Neural progenitor cell (in vitro differentiated cells): Measurements from ENCODE around the gene PPP6C. TPM values are rescaled to one million over a fixed set of nuclear protein-coding genes. Genes with fewer than 3 reads are reported as not detected.

Experiments used
- DNase-seq: peaks from one replicate; pipeline ENCODE4 v3.0.0-alpha.2; 2016; ENCODE audit warnings: low spot score
- H2AFZ ChIP-seq: fragments of 200-600 bp; sonication (generic); replicated peaks from 2 replicates; pipeline ENCODE4 v1.6.1; 2016; ENCODE audit warnings: antibody characterized with exemption
- H3F3A ChIP-seq: fragments of 200-600 bp; sonication (generic); 2 replicates; pipeline ENCODE4 v1.6.1; 2016; ENCODE audit warnings: antibody characterized with exemption, low read depth
- H3K27ac ChIP-seq: fragments of 200-600 bp; sonication (generic); 2 replicates; pipeline ENCODE4 v1.5.1; 2016; ENCODE audit warnings: mild to moderate bottlenecking
- H3K27me3 ChIP-seq: fragments of 200-600 bp; sonication (generic); 2 replicates; pipeline ENCODE4 v1.6.1; 2016; ENCODE audit warnings: mild to moderate bottlenecking, moderate library complexity
- H3K36me3 ChIP-seq: fragments of 200-600 bp; sonication (generic); 2 replicates; pipeline ENCODE4 v1.5.1; 2016
- H3K4me1 ChIP-seq: fragments of 200-600 bp; sonication (generic); 2 replicates; pipeline ENCODE4 v1.6.1; 2016; ENCODE audit warnings: mixed run types
- H3K4me2 ChIP-seq: fragments of 200-600 bp; sonication (generic); 2 replicates; pipeline ENCODE4 v1.6.1; 2016
- H3K4me3 ChIP-seq: fragments of 200-600 bp; sonication (generic); 2 replicates; pipeline ENCODE4 v1.5.1; 2016
- H3K79me2 ChIP-seq: fragments of 200-600 bp; sonication (generic); 2 replicates; pipeline ENCODE4 v1.6.1; 2016; ENCODE audit warnings: low read depth
- H3K9ac ChIP-seq: fragments of 200-600 bp; sonication (generic); 2 replicates; pipeline ENCODE4 v1.6.1; 2016
- H3K9me3 ChIP-seq: fragments of 200-600 bp; sonication (generic); 2 replicates; pipeline ENCODE4 v1.5.1; 2016; ENCODE audit warnings: low read depth
- H4K20me1 ChIP-seq: fragments of 200-600 bp; sonication (generic); 2 replicates; pipeline ENCODE4 v1.6.1; 2016; ENCODE audit warnings: low read depth
- H3K27ac Mint-ChIP-seq: 3 replicates; pipeline ENCODE4 v1.8.0; 2021; ENCODE audit warnings: mixed read lengths
- H3K27me3 Mint-ChIP-seq: 2 replicates; pipeline ENCODE4 v1.8.0; 2022; ENCODE audit warnings: low read depth, mild to moderate bottlenecking, inconsistent platforms, moderate library complexity, mixed read lengths; ENCODE audit not compliant: insufficient read depth
- H3K36me3 Mint-ChIP-seq: 3 replicates; pipeline ENCODE4 v1.8.0; 2021; ENCODE audit warnings: mixed read lengths
- H3K4me1 Mint-ChIP-seq: 3 replicates; pipeline ENCODE4 v1.8.0; 2021; ENCODE audit warnings: mixed read lengths
- H3K4me3 Mint-ChIP-seq: 3 replicates; pipeline ENCODE4 v1.8.0; 2021; ENCODE audit warnings: mild to moderate bottlenecking, moderate library complexity, mixed read lengths
- H3K9me3 Mint-ChIP-seq: 3 replicates; pipeline ENCODE4 v1.8.0; 2020; ENCODE audit warnings: mixed read lengths
- EZH2 ChIP-seq: fragments of 200-600 bp; sonication (generic); IDR thresholded peaks from 2 replicates; pipeline ENCODE4 v1.6.1; 2017; ENCODE audit warnings: antibody characterized with exemption, mild to moderate bottlenecking, moderate library complexity
- EZH2phosphoT487 ChIP-seq: fragments of 200-600 bp; sonication (generic); IDR thresholded peaks from 2 replicates; pipeline ENCODE4 v1.6.1; 2017; ENCODE audit warnings: antibody characterized with exemption
- total RNA-seq: library from RNA; depleted of rRNA; stranded (reverse); fragments of >200 nt; gene quantifications from 2 replicates; pipeline ENCODE4 v1.2.3, GENCODE V29; 2015; ENCODE audit warnings: low replicate concordance
- TF ChIP-seq, protein P1 (sequence below): fragments of 200-600 bp; sonication (generic); IDR thresholded peaks from 2 replicates; pipeline ENCODE4 v1.5.1; 2017; ENCODE audit warnings: antibody characterized with exemption, mild to moderate bottlenecking

Gene PPP6C
- total RNA-seq, 1 donor from 2014 or later, result 61.7 TPM

DNA sequence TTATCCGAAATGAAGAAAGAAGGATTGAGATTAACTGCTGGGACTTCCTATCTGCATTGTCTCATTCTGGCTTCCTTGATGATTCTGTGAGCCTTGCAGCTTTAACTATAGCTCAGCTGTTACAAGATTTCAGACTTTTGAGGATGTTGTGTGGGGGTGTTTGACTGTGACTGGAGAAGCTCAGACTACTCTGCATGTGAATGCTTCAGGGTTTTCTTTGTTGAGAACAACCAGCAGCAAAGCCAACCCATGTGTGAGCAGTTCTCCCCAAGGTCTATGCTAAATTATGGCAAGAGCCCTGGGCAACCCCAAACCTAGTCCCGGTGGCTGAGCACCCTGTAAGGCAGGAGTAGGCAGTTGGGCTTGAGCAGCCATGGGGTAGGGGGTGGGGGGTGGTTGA, 37.9 kb downstream of the PPP6C start:
- H3K9ac ChIP-seq, result no peak overlapping the region
- H3K4me1 Mint-ChIP-seq, result no peaks in the 10 kb centered on the region
- peaks cover 4% of the 10 kb centered on the region for H4K20me1 ChIP-seq
- H3F3A ChIP-seq, result peaks cover 6% of the 10 kb centered on the region
- no peak overlapping the region for H2AFZ ChIP-seq
- no peak for TF ChIP-seq EZH2phosphoT487
- no peak for TF ChIP-seq EZH2
- TF ChIP-seq, protein P1, sequence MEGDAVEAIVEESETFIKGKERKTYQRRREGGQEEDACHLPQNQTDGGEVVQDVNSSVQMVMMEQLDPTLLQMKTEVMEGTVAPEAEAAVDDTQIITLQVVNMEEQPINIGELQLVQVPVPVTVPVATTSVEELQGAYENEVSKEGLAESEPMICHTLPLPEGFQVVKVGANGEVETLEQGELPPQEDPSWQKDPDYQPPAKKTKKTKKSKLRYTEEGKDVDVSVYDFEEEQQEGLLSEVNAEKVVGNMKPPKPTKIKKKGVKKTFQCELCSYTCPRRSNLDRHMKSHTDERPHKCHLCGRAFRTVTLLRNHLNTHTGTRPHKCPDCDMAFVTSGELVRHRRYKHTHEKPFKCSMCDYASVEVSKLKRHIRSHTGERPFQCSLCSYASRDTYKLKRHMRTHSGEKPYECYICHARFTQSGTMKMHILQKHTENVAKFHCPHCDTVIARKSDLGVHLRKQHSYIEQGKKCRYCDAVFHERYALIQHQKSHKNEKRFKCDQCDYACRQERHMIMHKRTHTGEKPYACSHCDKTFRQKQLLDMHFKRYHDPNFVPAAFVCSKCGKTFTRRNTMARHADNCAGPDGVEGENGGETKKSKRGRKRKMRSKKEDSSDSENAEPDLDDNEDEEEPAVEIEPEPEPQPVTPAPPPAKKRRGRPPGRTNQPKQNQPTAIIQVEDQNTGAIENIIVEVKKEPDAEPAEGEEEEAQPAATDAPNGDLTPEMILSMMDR, result no peak
- no peaks in the 10 kb centered on the region for H3K9me3 ChIP-seq
- no peaks in the 10 kb centered on the region for H3K27me3 Mint-ChIP-seq
- no peaks in the 10 kb centered on the region for H3K27me3 ChIP-seq
- H3K27ac ChIP-seq, result no peak overlapping the region
- H3K4me3 ChIP-seq, result no peak overlapping the region
- no peaks in the 10 kb centered on the region for H3K79me2 ChIP-seq
- no peak for DNase-seq
- no peaks in the 10 kb centered on the region for H3K4me1 ChIP-seq
- no peak overlapping the region for H3K4me2 ChIP-seq
- no peak overlapping the region for H3K27ac Mint-ChIP-seq
- peaks cover 22% of the 10 kb centered on the region for H3K36me3 Mint-ChIP-seq
- peaks cover 10% of the 10 kb centered on the region for H3K36me3 ChIP-seq
- no peak overlapping the region for H3K4me3 Mint-ChIP-seq
- H3K9me3 Mint-ChIP-seq, result no peaks in the 10 kb centered on the region

DNA sequence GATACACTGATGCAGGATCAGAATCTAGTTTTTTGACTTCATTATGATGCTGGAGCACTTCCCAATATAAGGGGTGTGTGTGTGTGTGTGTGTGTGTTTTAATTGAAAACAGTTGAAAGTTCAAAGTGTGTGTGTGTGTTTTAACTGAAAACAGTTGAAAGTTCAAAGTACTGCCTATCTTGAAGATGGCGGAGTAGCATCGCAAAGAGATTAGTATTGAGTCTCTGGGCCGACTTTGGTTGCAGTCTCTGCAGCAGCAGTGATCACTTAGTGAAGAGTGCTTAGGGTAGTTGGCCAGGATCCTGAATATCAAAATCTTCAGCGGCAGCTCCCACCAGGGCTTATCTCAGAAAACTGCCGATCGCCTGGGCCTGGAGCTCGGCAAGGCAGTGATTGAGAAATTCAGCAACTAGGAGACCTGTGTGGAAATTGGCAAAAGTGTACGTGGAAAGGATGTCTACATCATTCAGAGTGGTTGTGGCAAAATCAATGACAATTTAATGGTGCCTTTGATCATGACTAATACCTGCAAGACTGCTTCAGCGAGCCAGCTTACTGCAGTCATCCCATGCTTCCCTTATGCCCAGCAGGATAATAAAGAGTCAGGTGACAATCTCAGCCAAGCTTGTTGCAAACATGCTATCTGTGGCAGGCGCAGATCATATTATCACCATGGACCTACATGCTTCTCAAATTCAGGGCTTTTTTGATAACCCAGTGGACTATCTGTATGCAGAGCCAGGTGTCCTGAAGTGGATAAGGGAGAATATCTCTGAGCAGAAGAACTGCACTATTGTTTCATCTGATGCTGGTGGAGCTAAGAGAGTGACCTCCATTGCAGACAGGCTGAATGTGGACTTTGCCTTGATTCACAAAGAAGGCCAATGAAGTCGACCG, 39.0 kb downstream of the PPP6C start:
- Histone ChIP-seq H3K36me3 (peaks cover 10% of the 10 kb centered on the region), H4K20me1 (peaks cover 4% of the 10 kb centered on the region), H3K27me3 (no peaks in the 10 kb centered on the region), H2AFZ (no peak overlapping the region), H3K79me2 (no peaks in the 10 kb centered on the region), H3K9me3 (no peaks in the 10 kb centered on the region), H3K4me3 (no peak overlapping the region), H3K9ac (no peak overlapping the region), H3K27ac (no peak overlapping the region), H3F3A (peaks cover 13% of the 10 kb centered on the region), H3K4me2 (no peak overlapping the region), H3K4me1 (no peaks in the 10 kb centered on the region)
- TF ChIP-seq EZH2, result no peak
- TF ChIP-seq, protein P1, result no peak
- no peak for TF ChIP-seq EZH2phosphoT487
- Mint-ChIP-seq H3K27ac (no peak overlapping the region), H3K27me3 (no peaks in the 10 kb centered on the region), H3K36me3 (peaks cover 22% of the 10 kb centered on the region), H3K4me3 (no peak overlapping the region), H3K4me1 (no peaks in the 10 kb centered on the region), H3K9me3 (no peaks in the 10 kb centered on the region)
- DNase-seq, result no peak

DNA sequence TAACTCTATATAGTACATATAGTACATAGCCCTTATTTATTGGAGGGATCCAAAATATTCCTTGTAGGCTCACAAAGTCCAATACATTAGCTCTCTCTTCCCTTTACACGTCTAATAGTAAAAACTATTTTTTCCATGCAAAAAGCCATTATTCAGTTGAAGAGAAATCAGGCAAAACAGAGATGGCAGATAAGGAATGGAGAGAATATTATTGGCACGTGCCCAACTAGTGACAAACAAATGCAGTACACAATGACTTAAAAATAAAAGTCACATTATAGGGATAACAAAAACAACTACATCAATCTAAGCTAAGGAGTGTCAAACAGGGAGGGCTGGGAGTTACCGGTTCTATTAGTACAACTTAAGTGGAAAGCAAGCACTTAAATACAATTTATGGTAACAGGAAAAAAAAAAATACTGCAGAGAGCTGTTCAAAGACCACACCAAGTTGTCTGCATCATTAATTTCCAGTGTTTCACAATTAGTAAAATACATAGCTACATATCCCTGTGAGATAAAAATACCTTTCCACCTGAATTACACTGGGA, 42.1 kb downstream of the PPP6C start:
- Mint-ChIP-seq H3K27ac (no peak overlapping the region), H3K9me3 (no peaks in the 10 kb centered on the region), H3K4me1 (peaks cover 5% of the 10 kb centered on the region), H3K4me3 (no peak overlapping the region), H3K27me3 (peaks cover 2% of the 10 kb centered on the region), H3K36me3 (peaks cover 14% of the 10 kb centered on the region)
- DNase-seq, result no peak
- no peaks in the 10 kb centered on the region for H3K9me3 ChIP-seq
- H3K4me1 ChIP-seq, result no peaks in the 10 kb centered on the region
- peaks cover 5% of the 10 kb centered on the region for H3K79me2 ChIP-seq
- no peak for TF ChIP-seq EZH2
- no peak for TF ChIP-seq EZH2phosphoT487
- TF ChIP-seq, protein P1, result no peak
- no peak overlapping the region for H3K27ac ChIP-seq
- H3K9ac ChIP-seq, result no peak overlapping the region
- H3F3A ChIP-seq, result peaks cover 13% of the 10 kb centered on the region
- no peaks in the 10 kb centered on the region for H4K20me1 ChIP-seq
- H3K27me3 ChIP-seq, result no peaks in the 10 kb centered on the region
- no peak overlapping the region for H3K4me2 ChIP-seq
- H2AFZ ChIP-seq, result no peak overlapping the region
- no peaks in the 10 kb centered on the region for H3K36me3 ChIP-seq
- H3K4me3 ChIP-seq, result no peak overlapping the region
